ENCODE data around the gene PLCB1. TPM values are rescaled to one million over a fixed set of nuclear protein-coding genes. Genes with fewer than 3 reads are reported as not detected.

The PLCB1 gene
- total and polyA plus RNA-seq, 2 of the 4 experiments (the other 2 are of a cell fraction), result 5.6 to 16.1 TPM

- H3K4me1 ChIP-seq (ENCODE audit: control insufficient read depth, insufficient read depth, low read length), result peaks cover 19% of the 10 kb centered on the region
- H3K56ac ChIP-seq (ENCODE audit: extremely low read depth, insufficient read depth, low read length), result no peak overlapping the region
- intact Hi-C loops (cut with micrococcal nuclease), result no loop called here
- no peak overlapping the region for H3K18ac ChIP-seq (ENCODE audit: low read depth, low read length)
- WGBS, 2 experiments (ENCODE audit: extremely low coverage in 2 of 2, insufficient read length in 1 of 2), result 85% methylated on average over 6 of the region's 12 CpGs; no CpG with 5 or more reads in 1 of the 2 experiments
- no peaks in the 10 kb centered on the region for H3K9me3 ChIP-seq (ENCODE audit: control insufficient read depth, insufficient read depth, low read length)
- no peak overlapping the region for H3K4me2 ChIP-seq (ENCODE audit: low read depth, low read length)
- no peak overlapping the region for H3K23ac ChIP-seq (ENCODE audit: low read depth, low read length)
- peak overlapping the region; percentile 20; the same call in 1 of the 2 replicates for H4K5ac ChIP-seq (ENCODE audit: low read depth, low read length)
- no peak overlapping the region for H2BK5ac ChIP-seq (ENCODE audit: low read depth, low read length, poor library complexity, severe bottlenecking)
- DNase-seq (no peak), ATAC-seq (ENCODE audit: low read depth) (no peak)
- peak overlapping the region; percentile 33 for H3K14ac ChIP-seq (replicated peaks; ENCODE audit: low read depth, low read length)
- no TSS peak for BruUV-seq (replicated peaks)
- ChIA-PET POLR2A (ENCODE audit: unreplicated experiment) (interaction anchor here (0.6 kb wide), 1 partner anchor 84 kb away, joined by 5 read pairs; no protein-coding TSS in a partner anchor), CTCF (no interaction called here)
- H3K27ac ChIP-seq (ENCODE audit: insufficient read depth, low read length), result no peak overlapping the region
- H3K79me1 ChIP-seq (ENCODE audit: low read depth in 1 of 2, low read length in 2 of 2), result peaks cover 19 to 36% of the 10 kb centered on the region in 2 experiments
- H2BK15ac ChIP-seq (ENCODE audit: low read depth, low read length), result peak overlapping the region; percentile 84; the same call in 2 of the 3 replicates
- H3K9me1 ChIP-seq (ENCODE audit: insufficient read depth, low read length), result peaks cover 3% of the 10 kb centered on the region; the same call in 1 of the 2 replicates
- TF ChIP-seq USF2 (IDR thresholded peaks at IDR 0.05; ENCODE audit: low read depth, low read length) (no peak), CEBPB (IDR thresholded peaks at IDR 0.05; ENCODE audit: low read depth, low read length) (no peak), CTCF (conservative IDR thresholded peaks at IDR 0.05; ENCODE audit: low read depth, low read length) (no peak), POLR2A (IDR thresholded peaks at IDR 0.05; ENCODE audit: low read depth, low read length) (no peak), MAZ (IDR thresholded peaks at IDR 0.05; ENCODE audit: borderline replicate concordance, low read depth, low read length) (no peak), MAFK (IDR thresholded peaks at IDR 0.05; ENCODE audit: low read depth, low read length) (no peak), RAD21 (IDR thresholded peaks at IDR 0.05; ENCODE audit: low read length) (no peak), ELK1 (IDR thresholded peaks at IDR 0.05; ENCODE audit: borderline replicate concordance, low read depth, low read length) (no peak), RFX5 (IDR thresholded peaks at IDR 0.05; ENCODE audit: low read depth, low read length) (no peak), FOS (IDR thresholded peaks at IDR 0.05; ENCODE audit: low read depth, low read length) (no peak), NFE2L2 (IDR thresholded peaks at IDR 0.05; ENCODE audit: low read depth, low read length) (no peak), SMC3 (IDR thresholded peaks at IDR 0.05; ENCODE audit: low read depth, low read length) (no peak), CHD1 (IDR thresholded peaks at IDR 0.05; ENCODE audit: low read depth, low read length) (no peak), RCOR1 (IDR thresholded peaks at IDR 0.05; ENCODE audit: insufficient replicate concordance, low read length) (no peak), MXI1 (IDR thresholded peaks at IDR 0.05; ENCODE audit: borderline replicate concordance, low read depth, low read length) (no peak)
- H3K4ac ChIP-seq (ENCODE audit: low read depth, low read length), result no peak overlapping the region; the same call in 1 of the 2 replicates
- H3K4me3 ChIP-seq (ENCODE audit: insufficient read depth, low read depth, low read length), result no peak overlapping the region
- no peaks in the 10 kb centered on the region for H4K20me1 ChIP-seq (ENCODE audit: insufficient read depth, low read length)
- peak overlapping the region; percentile 34 for H4K91ac ChIP-seq (ENCODE audit: insufficient read depth, low read depth, low read length)
- dilution Hi-C loops (cut with HindIII; ENCODE audit: low sequenced_read_pairs, unreplicated experiment), result no loop called here
- no peak overlapping the region for H2AK9ac ChIP-seq (replicated peaks; ENCODE audit: low read depth, low read length, poor library complexity)
- H3K9ac ChIP-seq (ENCODE audit: low read depth, low read length), result no peak overlapping the region
- H2AK5ac ChIP-seq (ENCODE audit: low read depth, low read length), result peak overlapping the region; percentile 56
- peak overlapping the region; percentile 11; the same call in 1 of the 2 replicates for H2BK120ac ChIP-seq (ENCODE audit: low read depth, low read length)
- peak overlapping the region in 1 of 2 experiments; percentile 6; a peak in 1 of 4 replicates for H4K8ac ChIP-seq (ENCODE audit: low read depth in 2 of 2, low read length in 2 of 2)
- in situ Hi-C loops (cut with MboI; ENCODE audit: low sequenced_read_pairs), result no loop called here
- peak overlapping the region; percentile 58; the same call in 1 of the 2 replicates for H2BK20ac ChIP-seq (ENCODE audit: low read depth, low read length)
- H2AFZ ChIP-seq (replicated peaks; ENCODE audit: low read length, poor library complexity), result no peak overlapping the region
- no peaks in the 10 kb centered on the region for H3K36me3 ChIP-seq (ENCODE audit: control insufficient read depth, insufficient read depth, low read length)
- H3K27me3 ChIP-seq (ENCODE audit: control insufficient read depth, insufficient read depth, low read length), result no peaks in the 10 kb centered on the region
Observed at GRCh38 chr20:8213831-8214587, 81.9 kb downstream of the PLCB1 start.
